Measurements from ENCODE around the gene TAS1R3. TPM values are rescaled to one million over a fixed set of nuclear protein-coding genes. Genes with fewer than 3 reads are reported as not detected.

TAS1R3 gene
- total and polyA plus RNA-seq, 12 donors: 0.16 to 3.1 (median 0.37) TPM

DNA sequence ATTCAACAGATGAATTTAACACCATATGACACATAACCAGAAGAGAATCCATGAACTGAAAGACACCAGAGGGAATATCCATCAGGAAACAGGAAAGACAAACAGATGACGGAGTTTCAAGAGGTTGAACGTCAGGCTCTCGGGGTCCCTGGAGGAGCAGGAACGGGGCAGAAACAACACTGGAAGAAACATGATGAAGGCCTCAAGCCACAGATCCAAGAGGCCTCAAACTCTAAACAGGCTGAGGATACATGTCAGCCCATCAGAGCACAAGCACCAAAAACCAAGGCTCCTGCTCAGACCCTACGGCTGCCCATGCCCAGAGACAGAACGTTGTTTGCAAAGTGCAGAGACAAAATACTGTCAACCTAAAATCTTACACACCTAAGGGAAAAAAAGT, 13.7 kb upstream of the TAS1R3 start:
- no peaks in the 10 kb centered on the region for H3K9me3 ChIP-seq
- 90 to 91% methylated on average over 6 of the region's 6 CpGs for WGBS, 2 donors
- H3K27ac ChIP-seq: peak overlapping the region in 7 of 10 donors; percentile 21 to 73 (median 51)
- no peak for DNase-seq
- H3K36me3 ChIP-seq: peaks cover 4 to 92% (median 38%) of the 10 kb centered on the region in 9 donors
- peaks cover 0 to 40% (median 27%) of the 10 kb centered on the region in 9 donors for H3K4me1 ChIP-seq
- no peaks in the 10 kb centered on the region for H3K27me3 ChIP-seq
- no peak overlapping the region for H3K4me3 ChIP-seq
- intact Hi-C loops (cut with DNase I): no loop called here
- TF ChIP-seq, protein P1, sequence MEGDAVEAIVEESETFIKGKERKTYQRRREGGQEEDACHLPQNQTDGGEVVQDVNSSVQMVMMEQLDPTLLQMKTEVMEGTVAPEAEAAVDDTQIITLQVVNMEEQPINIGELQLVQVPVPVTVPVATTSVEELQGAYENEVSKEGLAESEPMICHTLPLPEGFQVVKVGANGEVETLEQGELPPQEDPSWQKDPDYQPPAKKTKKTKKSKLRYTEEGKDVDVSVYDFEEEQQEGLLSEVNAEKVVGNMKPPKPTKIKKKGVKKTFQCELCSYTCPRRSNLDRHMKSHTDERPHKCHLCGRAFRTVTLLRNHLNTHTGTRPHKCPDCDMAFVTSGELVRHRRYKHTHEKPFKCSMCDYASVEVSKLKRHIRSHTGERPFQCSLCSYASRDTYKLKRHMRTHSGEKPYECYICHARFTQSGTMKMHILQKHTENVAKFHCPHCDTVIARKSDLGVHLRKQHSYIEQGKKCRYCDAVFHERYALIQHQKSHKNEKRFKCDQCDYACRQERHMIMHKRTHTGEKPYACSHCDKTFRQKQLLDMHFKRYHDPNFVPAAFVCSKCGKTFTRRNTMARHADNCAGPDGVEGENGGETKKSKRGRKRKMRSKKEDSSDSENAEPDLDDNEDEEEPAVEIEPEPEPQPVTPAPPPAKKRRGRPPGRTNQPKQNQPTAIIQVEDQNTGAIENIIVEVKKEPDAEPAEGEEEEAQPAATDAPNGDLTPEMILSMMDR (IDR thresholded peaks at IDR 0.05): no peak
- no peak for ATAC-seq

DNA sequence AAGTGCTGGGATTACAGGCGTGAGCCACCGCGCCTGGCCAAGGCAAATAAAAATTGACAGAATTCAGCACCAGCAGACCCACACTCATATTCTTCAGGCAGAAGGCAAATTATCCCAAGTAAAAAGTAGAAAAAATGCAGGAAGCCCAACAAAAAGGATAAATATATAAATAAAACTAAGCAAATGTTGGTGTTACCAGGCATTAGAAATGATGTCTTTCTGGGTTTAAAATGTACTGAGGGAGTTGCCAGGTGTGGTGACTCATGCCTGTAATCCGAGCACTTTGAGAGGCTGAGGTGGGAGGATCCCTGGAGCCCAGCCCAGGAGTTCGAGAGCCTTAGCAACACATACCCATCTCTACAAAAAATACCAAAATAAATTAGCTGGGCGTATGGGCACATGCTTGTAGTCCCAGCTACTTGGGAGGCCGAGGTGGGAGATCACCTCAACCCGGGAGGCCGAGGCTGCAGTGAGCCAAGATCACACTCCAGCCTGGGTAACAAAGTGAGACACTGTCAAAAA, 12.9 kb upstream of the TAS1R3 start:
- H3K9me3 ChIP-seq: no peaks in the 10 kb centered on the region
- TF ChIP-seq, protein P1 (IDR thresholded peaks at IDR 0.05): no peak
- 61 to 65% methylated on average over 9 of the region's 9 CpGs for WGBS, 2 donors
- peaks cover 0 to 47% (median 33%) of the 10 kb centered on the region in 9 donors for H3K4me1 ChIP-seq
- peaks cover 4 to 85% (median 31%) of the 10 kb centered on the region in 9 donors for H3K36me3 ChIP-seq
- H3K27me3 ChIP-seq: no peaks in the 10 kb centered on the region
- intact Hi-C loops (cut with DNase I): no loop called here
- ATAC-seq (peak; percentile 37 to 81 (median 62)), DNase-seq (peak; percentile 70 to 72)
- H3K4me3 ChIP-seq: no peak overlapping the region
- peak overlapping the region in 9 of 10 donors; percentile 11 to 73 (median 48) for H3K27ac ChIP-seq

- DNase-seq (no peak), ATAC-seq (peak in 2 of 8 donors; percentile 1 to 10)
- intact Hi-C loops (cut with DNase I): no loop called here
- TF ChIP-seq, protein P1 (IDR thresholded peaks at IDR 0.05): no peak
- Histone ChIP-seq H3K4me1 (peaks cover 0 to 52% (median 38%) of the 10 kb centered on the region in 9 donors), H3K36me3 (peaks cover 0 to 76% (median 23%) of the 10 kb centered on the region in 9 donors), H3K4me3 (no peak overlapping the region), H3K27ac (peak overlapping the region in 8 of 10 donors; percentile 6 to 71 (median 34)), H3K9me3 (no peaks in the 10 kb centered on the region), H3K27me3 (no peaks in the 10 kb centered on the region)
- WGBS, 2 donors: 90% methylated on average over 36 of the region's 36 CpGs
Observed at GRCh38 chr1:1318777-1319645, 12.1 kb upstream of the TAS1R3 start.

- ATAC-seq: no peak
- peak overlapping the region in 1 of 10 donors; percentile 6 for H3K27ac ChIP-seq
- H3K36me3 ChIP-seq: peaks cover 0 to 71% (median 17%) of the 10 kb centered on the region in 9 donors
- H3K4me3 ChIP-seq: no peak overlapping the region
- intact Hi-C loops (cut with DNase I): no loop called here
- no peak for DNase-seq
- WGBS, 2 donors: 87 to 95% methylated on average over 13 of the region's 13 CpGs
- TF ChIP-seq, protein P1 (IDR thresholded peaks at IDR 0.05): no peak
- no peaks in the 10 kb centered on the region for H3K9me3 ChIP-seq
- peaks cover 0 to 52% (median 38%) of the 10 kb centered on the region in 9 donors for H3K4me1 ChIP-seq
- H3K27me3 ChIP-seq: no peaks in the 10 kb centered on the region
Observed at GRCh38 chr1:1319646-1319941, 11.5 kb upstream of the TAS1R3 start.
